ENCODE results near the gene WNT4. TPM values are rescaled to one million over a fixed set of nuclear protein-coding genes. Genes with fewer than 3 reads are reported as not detected.

The WNT4 gene
- total and polyA plus RNA-seq, 10 of the 15 experiments (the other 5 are each of a cell fraction or from before 2014, with no cell fraction given): 0.01 TPM; not detected in 9

DNA sequence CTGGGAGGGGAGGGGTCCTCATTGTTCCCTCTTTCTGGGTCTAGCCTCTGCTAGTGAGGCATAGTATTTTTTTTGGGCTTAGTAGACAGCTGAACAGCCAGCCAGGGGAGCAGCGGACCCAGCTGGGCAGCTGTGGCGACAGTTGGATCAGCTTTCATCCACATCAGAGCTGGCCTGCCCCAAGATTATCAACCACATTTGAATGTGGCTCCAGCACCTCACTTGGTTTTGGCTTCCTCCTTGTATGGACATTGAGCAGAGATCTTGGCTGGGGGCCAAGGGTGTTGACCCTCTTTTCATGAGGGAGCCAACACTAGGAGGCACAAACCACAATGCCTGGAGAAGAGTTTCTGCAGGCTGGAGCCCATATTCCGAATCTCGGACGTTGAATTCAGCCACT lies 25.0 kb downstream of the WNT4 start (continued):
- TF ChIP-seq, protein P1, sequence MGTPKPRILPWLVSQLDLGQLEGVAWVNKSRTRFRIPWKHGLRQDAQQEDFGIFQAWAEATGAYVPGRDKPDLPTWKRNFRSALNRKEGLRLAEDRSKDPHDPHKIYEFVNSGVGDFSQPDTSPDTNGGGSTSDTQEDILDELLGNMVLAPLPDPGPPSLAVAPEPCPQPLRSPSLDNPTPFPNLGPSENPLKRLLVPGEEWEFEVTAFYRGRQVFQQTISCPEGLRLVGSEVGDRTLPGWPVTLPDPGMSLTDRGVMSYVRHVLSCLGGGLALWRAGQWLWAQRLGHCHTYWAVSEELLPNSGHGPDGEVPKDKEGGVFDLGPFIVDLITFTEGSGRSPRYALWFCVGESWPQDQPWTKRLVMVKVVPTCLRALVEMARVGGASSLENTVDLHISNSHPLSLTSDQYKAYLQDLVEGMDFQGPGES (IDR thresholded peaks at IDR 0.05): no peak
- no peak for TF ChIP-seq ZBED1 (IDR thresholded peaks at IDR 0.05; ENCODE audit: borderline replicate concordance)
- TF ChIP-seq, protein P2, sequence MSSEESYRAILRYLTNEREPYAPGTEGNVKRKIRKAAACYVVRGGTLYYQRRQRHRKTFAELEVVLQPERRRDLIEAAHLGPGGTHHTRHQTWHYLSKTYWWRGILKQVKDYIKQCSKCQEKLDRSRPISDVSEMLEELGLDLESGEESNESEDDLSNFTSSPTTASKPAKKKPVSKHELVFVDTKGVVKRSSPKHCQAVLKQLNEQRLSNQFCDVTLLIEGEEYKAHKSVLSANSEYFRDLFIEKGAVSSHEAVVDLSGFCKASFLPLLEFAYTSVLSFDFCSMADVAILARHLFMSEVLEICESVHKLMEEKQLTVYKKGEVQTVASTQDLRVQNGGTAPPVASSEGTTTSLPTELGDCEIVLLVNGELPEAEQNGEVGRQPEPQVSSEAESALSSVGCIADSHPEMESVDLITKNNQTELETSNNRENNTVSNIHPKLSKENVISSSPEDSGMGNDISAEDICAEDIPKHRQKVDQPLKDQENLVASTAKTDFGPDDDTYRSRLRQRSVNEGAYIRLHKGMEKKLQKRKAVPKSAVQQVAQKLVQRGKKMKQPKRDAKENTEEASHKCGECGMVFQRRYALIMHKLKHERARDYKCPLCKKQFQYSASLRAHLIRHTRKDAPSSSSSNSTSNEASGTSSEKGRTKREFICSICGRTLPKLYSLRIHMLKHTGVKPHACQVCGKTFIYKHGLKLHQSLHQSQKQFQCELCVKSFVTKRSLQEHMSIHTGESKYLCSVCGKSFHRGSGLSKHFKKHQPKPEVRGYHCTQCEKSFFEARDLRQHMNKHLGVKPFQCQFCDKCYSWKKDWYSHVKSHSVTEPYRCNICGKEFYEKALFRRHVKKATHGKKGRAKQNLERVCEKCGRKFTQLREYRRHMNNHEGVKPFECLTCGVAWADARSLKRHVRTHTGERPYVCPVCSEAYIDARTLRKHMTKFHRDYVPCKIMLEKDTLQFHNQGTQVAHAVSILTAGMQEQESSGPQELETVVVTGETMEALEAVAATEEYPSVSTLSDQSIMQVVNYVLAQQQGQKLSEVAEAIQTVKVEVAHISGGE (CRISPR knock-in tag; IDR thresholded peaks at IDR 0.05): no peak
- no peak for TF ChIP-seq BHLHE40 (IDR thresholded peaks at IDR 0.05; ENCODE audit: borderline replicate concordance in 1 of 2, low read depth in 2 of 2, low read length in 1 of 2)
- TF ChIP-seq, protein P3, sequence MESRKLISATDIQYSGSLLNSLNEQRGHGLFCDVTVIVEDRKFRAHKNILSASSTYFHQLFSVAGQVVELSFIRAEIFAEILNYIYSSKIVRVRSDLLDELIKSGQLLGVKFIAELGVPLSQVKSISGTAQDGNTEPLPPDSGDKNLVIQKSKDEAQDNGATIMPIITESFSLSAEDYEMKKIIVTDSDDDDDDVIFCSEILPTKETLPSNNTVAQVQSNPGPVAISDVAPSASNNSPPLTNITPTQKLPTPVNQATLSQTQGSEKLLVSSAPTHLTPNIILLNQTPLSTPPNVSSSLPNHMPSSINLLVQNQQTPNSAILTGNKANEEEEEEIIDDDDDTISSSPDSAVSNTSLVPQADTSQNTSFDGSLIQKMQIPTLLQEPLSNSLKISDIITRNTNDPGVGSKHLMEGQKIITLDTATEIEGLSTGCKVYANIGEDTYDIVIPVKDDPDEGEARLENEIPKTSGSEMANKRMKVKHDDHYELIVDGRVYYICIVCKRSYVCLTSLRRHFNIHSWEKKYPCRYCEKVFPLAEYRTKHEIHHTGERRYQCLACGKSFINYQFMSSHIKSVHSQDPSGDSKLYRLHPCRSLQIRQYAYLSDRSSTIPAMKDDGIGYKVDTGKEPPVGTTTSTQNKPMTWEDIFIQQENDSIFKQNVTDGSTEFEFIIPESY (IDR thresholded peaks at IDR 0.05): no peak
